Inflammatory macrophage treated with lipopolysaccharide for 1 hour (primary cell): Measurements from ENCODE around the gene FGD4.

ENCODE experiments used
- DNase-seq, 2 donors: peaks; one replicate each; pipeline ENCODE4 v3.0.0-alpha.2; 2020 to 2022

Gene FGD4

GRCh38 chr12:32399370-32400113 lies at the start of gene FGD4:
Gene FGD4 (plus strand): TSS chr12:32399558.
- peak; percentile 82 to 83 for DNase-seq

- DNase-seq, result no peak
Measured at GRCh38 chr12:32353540-32353939, 45.8 kb upstream of the FGD4 start.

- DNase-seq, result no peak
Measured at GRCh38 chr12:32357601-32358249, 41.6 kb upstream of the FGD4 start.

- DNase-seq, result no peak
Measured at GRCh38 chr12:32360956-32361355, 38.4 kb upstream of the FGD4 start.

- no peak for DNase-seq
Measured at GRCh38 chr12:32362892-32363291, 36.5 kb upstream of the FGD4 start.

GRCh38 chr12:32365473-32366064 lies 33.8 kb upstream of the FGD4 start:
- peak; percentile 52 to 82 for DNase-seq

GRCh38 chr12:32366714-32367113 lies 32.6 kb upstream of the FGD4 start:
- no peak for DNase-seq

GRCh38 chr12:32367381-32367780 lies 32.0 kb upstream of the FGD4 start:
- DNase-seq, result no peak

- DNase-seq, result no peak
Measured at GRCh38 chr12:32369202-32369601, 30.2 kb upstream of the FGD4 start.

- DNase-seq, result no peak
Measured at GRCh38 chr12:32377344-32378055, 21.9 kb upstream of the FGD4 start.

GRCh38 chr12:32379213-32379612 lies 20.1 kb upstream of the FGD4 start:
- DNase-seq, result no peak

GRCh38 chr12:32379667-32380066 lies 19.7 kb upstream of the FGD4 start:
- DNase-seq, result no peak

GRCh38 chr12:32382226-32382625 lies 17.1 kb upstream of the FGD4 start:
- DNase-seq, result no peak

- DNase-seq, result no peak
Measured at GRCh38 chr12:32390572-32391219, 8.7 kb upstream of the FGD4 start.

GRCh38 chr12:32395026-32395425 lies 4.3 kb upstream of the FGD4 start:
- no peak for DNase-seq

- DNase-seq, result no peak
Measured at GRCh38 chr12:32397696-32398095, 1.7 kb upstream of the FGD4 start.

GRCh38 chr12:32398181-32398580 lies 1.2 kb upstream of the FGD4 start:
- DNase-seq, result no peak

- DNase-seq, result no peak
Measured at GRCh38 chr12:32398816-32399369, 465 bp upstream of the FGD4 start.

GRCh38 chr12:32400114-32400672 lies 835 bp downstream of the FGD4 start:
- no peak for DNase-seq

GRCh38 chr12:32400866-32401265 lies 1.5 kb downstream of the FGD4 start:
- DNase-seq, result no peak

- no peak for DNase-seq
Measured at GRCh38 chr12:32402170-32402569, 2.8 kb downstream of the FGD4 start.

GRCh38 chr12:32402946-32403345 lies 3.6 kb downstream of the FGD4 start:
- DNase-seq, result peak; percentile 53 to 76
